ENCODE data around the gene AARS2.
A peak's percentile ranks its signal among the peaks of the same experiment; 100 is the strongest.
"Not testable (repeated sequence)": the region's sequence is repeated elsewhere in the genome, so short reads cannot be mapped to it uniquely, and the experiment has no call there.

The AARS2 gene

GRCh38 chr6:44312901-44313788 lies at the start of gene AARS2:
Gene AARS2 (minus strand): TSS chr6:44313347. CDS start chr6:44313323, 24 bp downstream.
- DNase-seq (ENCODE audit: low spot score), result peak; percentile 92

- no peak for DNase-seq (ENCODE audit: low spot score)
Measured at GRCh38 chr6:44361947-44362346, 48.8 kb upstream of the AARS2 start.

GRCh38 chr6:44359973-44360372 lies 46.8 kb upstream of the AARS2 start:
- no peak for DNase-seq (ENCODE audit: low spot score)

GRCh38 chr6:44356487-44356886 lies 43.3 kb upstream of the AARS2 start:
- no peak for DNase-seq (ENCODE audit: low spot score)

- no peak for DNase-seq (ENCODE audit: low spot score)
Measured at GRCh38 chr6:44355640-44356039, 42.5 kb upstream of the AARS2 start.

- DNase-seq (ENCODE audit: low spot score), result no peak
Measured at GRCh38 chr6:44353336-44353735, 40.2 kb upstream of the AARS2 start.

GRCh38 chr6:44352259-44352658 lies 39.1 kb upstream of the AARS2 start:
- no peak for DNase-seq (ENCODE audit: low spot score)

GRCh38 chr6:44350650-44350994 lies 37.5 kb upstream of the AARS2 start:
- DNase-seq (ENCODE audit: low spot score), result not testable (repeated sequence)

- no peak for DNase-seq (ENCODE audit: low spot score)
Measured at GRCh38 chr6:44349904-44350649, 36.9 kb upstream of the AARS2 start.

GRCh38 chr6:44346818-44347217 lies 33.7 kb upstream of the AARS2 start:
- not testable (repeated sequence) for DNase-seq (ENCODE audit: low spot score)

GRCh38 chr6:44342489-44342888 lies 29.3 kb upstream of the AARS2 start, which contains the start of gene SPATS1:
Gene SPATS1 (plus strand): TSS chr6:44342650. CDS start chr6:44343096, 446 bp downstream.
- DNase-seq (ENCODE audit: low spot score), result no peak

- DNase-seq (ENCODE audit: low spot score), result no peak
Measured at GRCh38 chr6:44342052-44342451, 28.9 kb upstream of the AARS2 start.

GRCh38 chr6:44341095-44341890 lies 28.1 kb upstream of the AARS2 start:
- DNase-seq (ENCODE audit: low spot score), result no peak

GRCh38 chr6:44339763-44340625 lies 26.8 kb upstream of the AARS2 start:
- no peak for DNase-seq (ENCODE audit: low spot score)

- DNase-seq (ENCODE audit: low spot score), result no peak
Measured at GRCh38 chr6:44339301-44339700, 26.2 kb upstream of the AARS2 start.

GRCh38 chr6:44338228-44339122 lies 25.3 kb upstream of the AARS2 start:
- DNase-seq (ENCODE audit: low spot score), result peak; percentile 70

GRCh38 chr6:44335631-44336030 lies 22.5 kb upstream of the AARS2 start:
- no peak for DNase-seq (ENCODE audit: low spot score)

- DNase-seq (ENCODE audit: low spot score), result no peak
Measured at GRCh38 chr6:44333942-44334341, 20.8 kb upstream of the AARS2 start.

- DNase-seq (ENCODE audit: low spot score), result no peak
Measured at GRCh38 chr6:44333273-44333919, 20.2 kb upstream of the AARS2 start.

GRCh38 chr6:44332585-44332984 lies 19.4 kb upstream of the AARS2 start:
- DNase-seq (ENCODE audit: low spot score), result no peak

Data from hematopoietic multipotent progenitor cell treated with erythropoietin and hydrocortisone succinate and interleukin-3 and kit ligand, for 17 days (in vitro differentiated cells).